ENCODE measurements around the gene C16orf46.

Gene C16orf46

DNA sequence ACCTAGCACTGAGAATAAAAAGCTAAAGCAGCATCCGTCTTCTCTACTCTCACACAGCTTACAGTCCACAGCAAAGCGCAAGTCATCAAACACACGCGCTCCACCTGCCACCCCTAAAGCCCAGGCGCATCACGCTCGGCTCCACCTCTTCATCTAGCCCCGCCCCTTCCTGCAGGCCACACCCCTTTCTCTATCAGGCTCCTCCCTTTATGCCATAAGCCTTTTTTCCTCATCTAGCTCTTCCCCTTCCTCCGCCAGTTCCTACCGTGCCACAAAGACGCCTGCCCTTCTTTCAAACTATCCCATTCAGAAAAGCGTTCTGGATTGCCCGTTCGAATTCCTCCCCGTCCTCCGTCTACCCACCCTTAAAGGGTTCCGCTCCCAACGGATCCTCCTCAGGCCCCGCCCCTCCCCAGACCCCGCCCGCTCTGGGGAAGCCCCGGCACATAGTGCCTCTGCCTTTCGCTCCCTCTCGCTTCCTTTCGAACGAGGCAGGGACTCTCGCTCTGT, 417 bp downstream of the C16orf46 start:
- peak; percentile 37 to 55 for DNase-seq (ENCODE audit: low read depth in 2 of 2)

DNA sequence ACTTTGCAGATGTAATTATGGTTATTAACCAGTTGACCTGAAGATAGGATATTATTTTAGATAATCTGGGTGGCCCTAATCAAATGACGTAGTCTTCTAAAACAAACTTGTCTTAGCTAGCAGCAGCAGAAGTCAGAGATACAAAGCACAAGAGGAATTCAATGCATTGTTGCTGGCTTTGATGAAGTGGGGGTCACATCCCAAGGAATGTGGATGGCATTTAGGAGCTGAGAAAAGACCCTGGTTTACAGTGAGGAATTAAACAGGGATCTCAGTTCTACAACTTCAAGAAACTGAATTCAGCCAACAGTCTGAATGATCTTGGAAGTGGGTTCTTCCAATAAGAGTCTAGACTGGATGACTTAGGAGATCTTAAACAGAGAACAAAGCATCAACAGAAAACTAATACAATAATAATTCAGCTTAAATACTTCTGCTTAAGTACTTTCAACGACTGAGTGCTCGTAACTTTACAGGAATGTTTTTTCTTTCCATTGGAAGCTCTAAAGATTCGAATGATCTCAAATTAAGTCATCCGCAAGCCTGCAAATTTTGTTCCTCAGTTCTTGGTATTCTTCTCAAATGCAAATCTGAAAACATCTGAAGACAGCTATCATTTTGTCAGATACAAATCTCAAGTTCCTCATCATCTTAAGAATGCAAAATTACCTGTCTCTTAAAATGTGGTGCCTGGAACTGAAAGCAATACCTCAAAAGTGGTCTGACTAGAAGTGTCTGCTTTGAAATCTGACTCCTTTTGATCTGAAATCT, 3.3 kb downstream of the C16orf46 start:
- DNase-seq (ENCODE audit: low read depth in 2 of 2) = no peak

DNA sequence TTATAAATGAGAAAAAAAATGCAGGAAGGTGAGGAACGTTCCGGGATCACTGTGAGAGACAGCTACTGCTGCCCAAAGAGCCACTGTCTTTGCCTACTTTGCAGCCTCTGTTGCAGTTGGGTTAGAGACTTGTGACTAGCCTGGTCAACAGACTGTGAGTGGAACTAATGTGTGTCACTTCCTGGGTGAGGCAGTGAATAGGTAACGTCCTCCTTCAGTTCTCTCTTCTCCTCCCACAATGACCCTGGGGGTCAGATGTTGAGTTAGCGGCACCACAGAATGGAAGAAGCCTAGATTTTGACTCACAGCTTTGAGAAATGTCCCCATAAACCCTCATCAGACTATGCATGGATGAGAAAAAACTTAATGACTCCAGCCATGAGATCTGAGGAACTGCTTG, 5.2 kb downstream of the C16orf46 start:
- DNase-seq (ENCODE audit: low read depth in 2 of 2) = no peak

DNA sequence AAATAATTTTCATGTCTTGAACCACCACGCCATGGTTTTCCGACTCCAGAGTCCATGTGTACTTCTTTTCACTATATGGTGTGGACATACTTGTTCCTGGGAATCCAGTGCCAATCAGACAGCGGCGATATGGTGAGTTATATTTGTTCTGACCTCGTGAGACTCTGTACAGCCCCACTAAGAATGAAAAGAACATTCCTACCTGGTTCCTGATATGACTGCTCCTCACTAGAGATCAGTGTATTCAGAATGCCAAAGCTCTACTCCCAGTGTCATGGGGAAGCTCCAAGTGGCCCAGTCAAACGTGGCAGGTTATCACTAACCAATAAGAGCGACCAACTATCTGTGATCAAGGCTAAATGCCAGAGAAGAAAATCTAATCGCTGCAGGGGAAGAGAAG, 6.1 kb downstream of the C16orf46 start:
- DNase-seq (ENCODE audit: low read depth in 2 of 2) = no peak

DNA sequence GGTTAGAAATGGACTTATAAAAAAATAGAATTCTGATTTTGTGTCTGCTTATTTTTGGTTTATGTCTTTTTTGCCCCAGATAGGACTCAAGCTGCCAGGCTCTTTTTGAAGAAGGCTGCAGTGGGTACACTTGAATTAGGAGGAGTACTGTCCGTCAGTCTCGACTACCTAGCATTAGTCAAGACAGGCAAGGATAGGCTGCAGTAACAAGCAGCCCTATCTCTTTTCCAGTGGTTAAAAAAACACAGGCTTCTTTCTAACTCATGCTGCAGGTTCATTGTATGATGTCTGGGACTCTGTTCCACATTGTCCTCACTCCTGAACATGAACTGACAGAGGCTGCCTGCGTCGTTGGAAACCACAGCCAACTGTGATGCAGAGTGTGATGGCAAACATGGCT, 8.0 kb downstream of the C16orf46 start:
- DNase-seq (ENCODE audit: low read depth in 2 of 2) = no peak

DNA sequence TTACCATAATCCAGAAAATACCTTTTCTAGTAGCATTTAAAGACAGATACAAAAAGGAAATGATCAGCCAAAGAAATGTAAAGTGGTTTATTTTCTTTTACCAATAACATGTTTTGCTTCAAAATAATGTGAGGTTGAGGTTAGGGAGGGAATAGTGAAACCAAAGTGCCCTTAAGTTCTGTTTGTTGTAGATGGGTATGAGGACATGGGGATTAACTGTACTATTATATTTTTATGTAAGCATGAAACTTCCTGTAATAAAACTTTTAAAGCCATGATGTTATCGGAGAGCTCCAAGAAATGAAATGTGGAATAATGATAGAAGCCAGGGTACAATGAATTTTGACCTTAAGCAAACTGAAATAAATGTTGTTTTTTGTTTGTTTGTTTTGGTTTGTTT, 9.9 kb downstream of the C16orf46 start:
- DNase-seq (ENCODE audit: low read depth in 2 of 2) = no peak

DNA sequence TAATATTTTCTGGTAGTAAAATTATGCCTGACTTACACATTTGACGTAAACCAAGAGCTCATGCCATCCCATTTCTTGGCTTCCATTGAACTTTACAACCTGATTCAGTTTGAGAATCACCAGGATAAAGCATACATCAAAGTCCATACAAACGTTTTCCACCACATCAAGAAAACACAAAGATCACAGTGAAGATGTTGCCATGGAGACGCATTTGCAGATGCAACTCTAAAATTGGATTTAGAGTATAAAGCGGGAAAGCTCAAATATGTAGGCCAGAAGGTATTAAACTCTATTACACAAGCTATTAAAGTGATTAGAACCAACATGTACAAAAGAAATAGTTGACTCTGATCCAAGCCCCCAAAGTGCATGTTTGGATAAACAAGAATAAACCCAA, 10.4 kb downstream of the C16orf46 start:
- no peak for DNase-seq (ENCODE audit: low read depth in 2 of 2)

DNA sequence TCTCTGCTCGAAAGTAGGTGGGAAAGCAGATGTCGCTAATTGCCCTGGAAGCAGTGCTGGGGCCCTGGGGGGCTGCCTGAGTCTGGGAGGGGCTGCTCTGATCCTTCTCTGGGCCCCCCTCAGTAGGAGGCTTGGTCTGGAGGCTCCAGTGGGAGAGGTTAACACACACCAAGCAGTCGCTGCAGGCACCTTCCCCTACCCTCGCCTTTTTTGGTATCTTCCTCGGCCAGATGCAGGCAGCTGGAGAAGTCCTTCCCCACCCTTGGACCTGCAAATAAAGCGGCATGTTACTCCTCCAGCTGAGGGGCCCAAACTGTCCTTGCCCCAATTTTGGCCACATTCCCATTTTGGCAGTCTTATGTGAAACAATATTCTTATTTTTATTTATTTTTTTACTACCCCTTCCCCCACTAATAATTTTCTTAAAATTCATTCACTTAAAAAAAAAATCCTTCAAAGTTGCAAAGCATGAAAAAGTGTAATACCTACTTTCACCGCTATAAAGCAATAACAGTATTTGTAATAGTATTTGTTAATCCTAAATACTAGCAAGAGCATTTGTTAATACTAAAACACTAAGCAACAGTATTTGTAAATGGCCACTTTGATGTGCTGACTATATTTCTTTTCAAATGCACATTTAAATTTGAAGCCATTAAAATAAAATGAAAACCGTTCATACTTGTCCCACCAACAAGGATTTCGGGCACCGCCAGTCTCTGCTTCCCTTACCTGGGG, 15.0 kb downstream of the C16orf46 start:
- no peak for DNase-seq (ENCODE audit: low read depth in 2 of 2)

DNA sequence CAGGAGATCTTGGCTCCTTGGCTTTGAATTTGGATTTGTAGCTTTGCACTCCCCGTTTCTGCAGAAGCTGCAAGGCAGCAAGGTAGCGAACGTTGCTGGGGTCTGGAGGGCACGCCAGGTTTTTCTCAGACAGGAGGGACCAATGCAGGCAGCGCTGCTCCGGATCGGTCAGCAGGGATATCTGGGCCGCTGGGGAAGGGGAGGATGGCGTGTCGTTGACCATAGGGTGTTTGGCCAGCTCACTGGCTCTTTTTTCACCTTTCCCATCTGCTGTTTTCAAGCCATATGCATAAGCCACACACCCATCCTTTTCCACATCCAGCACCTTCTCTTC, 15.8 kb downstream of the C16orf46 start:
- no peak for DNase-seq (ENCODE audit: low read depth in 2 of 2)

DNA sequence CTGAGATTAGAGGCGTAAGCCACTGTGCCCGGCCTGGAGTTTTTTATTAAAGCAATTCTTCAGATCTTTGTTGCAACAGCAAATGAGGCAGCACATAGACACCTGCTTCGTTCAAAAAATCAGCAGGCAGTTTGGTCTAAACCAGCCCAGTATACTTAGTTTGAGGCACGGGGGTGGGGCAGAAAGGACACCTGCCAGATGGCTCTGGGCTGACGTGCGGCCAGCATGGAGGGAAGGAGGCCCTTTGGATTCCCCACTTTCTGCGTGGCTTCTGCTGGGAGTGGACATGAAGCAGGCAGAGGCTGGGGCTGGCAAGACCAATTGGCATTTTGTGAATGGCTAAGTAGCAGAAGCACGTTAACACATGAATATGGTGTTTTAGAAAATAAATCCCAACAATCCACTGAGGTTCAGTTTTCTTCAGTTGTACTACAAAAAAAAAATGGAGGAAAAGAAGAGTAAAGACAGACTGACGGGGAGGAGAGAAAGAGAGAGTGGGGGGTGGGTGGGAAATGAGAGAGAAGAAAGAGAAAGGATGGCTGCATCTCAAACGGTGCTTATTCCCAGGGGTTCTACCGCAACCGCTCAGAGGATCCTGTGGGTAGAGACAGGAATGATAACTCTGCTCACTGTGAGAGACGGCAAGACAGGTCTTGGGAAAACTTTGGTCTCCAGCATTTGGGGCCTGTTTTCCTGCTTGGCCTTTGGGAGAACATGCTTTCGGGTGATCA, 16.3 kb downstream of the C16orf46 start:
- DNase-seq (ENCODE audit: low read depth in 2 of 2) = no peak

DNA sequence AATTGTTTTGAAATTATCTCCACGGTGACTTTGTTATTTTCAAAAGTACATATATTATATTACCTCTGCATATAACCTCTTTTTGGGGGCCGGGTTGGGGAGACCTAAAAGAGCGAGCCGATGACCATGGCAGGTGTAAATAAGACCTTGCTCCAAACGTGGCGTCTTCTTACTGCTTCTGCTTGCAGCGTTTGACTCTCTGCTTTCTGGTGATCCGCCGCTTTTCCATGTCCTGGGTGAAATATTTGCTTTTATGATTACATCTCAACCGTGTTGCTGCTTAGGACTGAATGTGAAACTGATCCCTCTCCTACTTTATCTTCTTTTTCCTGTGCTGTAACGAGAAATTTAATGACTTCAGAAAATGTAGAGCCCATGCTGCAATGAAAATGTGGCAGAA, 23.3 kb downstream of the C16orf46 start:
- no peak for DNase-seq (ENCODE audit: low read depth in 2 of 2)

DNA sequence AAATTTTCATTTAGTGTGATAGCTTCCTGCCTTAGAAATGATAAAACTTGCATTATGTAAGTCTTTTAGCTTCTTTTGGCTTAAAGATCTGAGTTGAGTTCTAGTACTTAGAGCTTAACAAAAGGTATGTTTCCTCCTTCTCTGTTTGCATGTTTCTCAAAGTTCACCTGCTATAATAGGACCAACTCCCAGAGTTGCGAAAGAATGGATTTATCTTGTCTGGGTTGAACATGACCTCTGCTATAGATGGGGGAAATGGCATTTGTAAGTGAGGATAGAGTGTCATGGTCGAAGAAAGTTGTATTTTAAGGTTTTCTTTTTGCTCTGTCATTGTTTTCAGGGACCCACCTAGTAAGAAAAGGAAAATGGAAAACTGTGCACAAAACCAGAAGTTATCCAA, 34.2 kb downstream of the C16orf46 start:
- no peak for DNase-seq (ENCODE audit: low read depth in 2 of 2)

DNA sequence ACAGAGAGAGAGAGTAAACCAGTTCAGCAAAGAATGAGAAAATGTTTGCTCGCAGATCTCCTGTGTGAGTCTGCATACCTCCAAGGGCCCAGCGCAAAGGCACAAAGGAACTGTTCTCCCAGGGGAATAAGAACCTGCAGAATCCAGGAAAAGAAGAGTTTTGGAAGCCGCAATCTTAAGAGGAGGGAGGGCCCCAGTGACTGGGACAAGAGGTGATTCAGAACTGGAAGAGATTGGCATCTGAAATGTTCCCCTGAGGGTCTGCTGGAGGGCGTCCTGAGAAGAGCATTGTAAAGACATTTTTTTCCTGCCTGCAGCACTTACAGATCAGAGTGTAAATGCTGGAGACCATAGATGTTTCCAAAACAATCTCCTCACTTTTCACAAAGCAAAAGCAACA, 35.3 kb downstream of the C16orf46 start:
- DNase-seq (ENCODE audit: low read depth in 2 of 2) = no peak

DNA sequence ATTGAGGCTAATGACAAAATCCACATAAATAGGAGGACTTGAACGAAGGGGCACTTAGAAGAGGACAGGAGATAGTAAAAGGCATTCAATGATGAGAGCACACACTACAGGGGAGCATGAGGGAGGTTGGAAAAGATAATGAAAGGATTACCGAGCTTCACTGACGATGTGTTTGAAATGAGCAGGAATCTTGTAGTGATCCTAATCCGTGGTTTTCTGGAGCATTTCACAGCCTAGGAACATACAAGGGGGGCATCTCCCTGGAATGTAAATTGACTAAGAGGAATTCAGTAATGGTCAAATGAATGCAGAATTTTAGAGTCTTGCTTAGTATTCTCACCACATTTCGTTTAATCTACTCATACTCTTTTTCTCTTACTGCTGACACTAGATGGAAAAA, 36.2 kb downstream of the C16orf46 start:
- peak; percentile 23 to 29 for DNase-seq (ENCODE audit: low read depth in 2 of 2)

DNA sequence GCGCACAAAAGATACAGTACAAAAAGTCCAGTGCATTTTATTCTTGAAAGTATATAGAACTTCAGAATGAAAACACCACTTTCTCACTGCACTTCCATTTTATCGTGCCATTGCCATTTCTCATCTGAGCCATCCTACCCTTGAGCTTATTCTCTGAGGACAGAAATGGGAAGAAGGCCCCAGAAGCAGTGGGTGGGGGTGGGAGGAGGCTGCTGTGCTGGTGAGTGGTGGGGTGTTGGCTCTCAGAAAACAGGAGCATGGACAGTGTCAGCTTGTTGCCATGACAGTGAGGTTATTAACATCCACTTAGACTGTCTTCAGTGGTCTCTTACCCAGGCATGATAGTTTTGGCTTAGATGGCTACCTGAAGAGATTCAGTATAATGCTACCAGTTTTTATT, 36.9 kb downstream of the C16orf46 start:
- no peak for DNase-seq (ENCODE audit: low read depth in 2 of 2)

DNA sequence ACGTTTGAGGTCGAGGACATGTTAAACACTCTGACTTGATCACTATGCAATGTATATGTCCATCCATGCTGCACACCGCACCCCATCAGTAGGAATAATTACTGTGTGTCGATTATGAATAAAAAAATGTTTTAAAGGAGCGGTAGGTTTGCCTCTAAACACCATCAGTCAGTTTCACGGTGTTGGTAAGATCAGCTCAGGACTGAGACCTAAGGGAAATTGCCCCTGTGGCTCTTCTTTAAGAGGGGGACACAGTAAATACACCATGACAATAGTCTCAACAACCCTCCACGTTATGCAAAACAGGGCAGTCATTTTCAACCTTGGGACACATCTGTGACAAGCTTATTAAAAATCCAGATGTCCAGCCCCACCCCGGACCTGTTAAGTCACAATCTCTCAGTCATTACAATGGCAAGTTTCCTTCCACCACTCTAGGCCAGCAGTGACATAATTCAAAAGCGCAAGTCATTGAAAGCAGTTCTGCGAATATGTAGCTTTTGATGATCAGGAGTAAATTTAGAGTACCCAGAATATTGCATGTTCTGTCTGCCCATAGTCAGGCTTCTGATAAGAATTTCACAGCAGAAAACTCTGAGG, 40.2 kb downstream of the C16orf46 start:
- DNase-seq (ENCODE audit: low read depth in 2 of 2) = no peak

DNA sequence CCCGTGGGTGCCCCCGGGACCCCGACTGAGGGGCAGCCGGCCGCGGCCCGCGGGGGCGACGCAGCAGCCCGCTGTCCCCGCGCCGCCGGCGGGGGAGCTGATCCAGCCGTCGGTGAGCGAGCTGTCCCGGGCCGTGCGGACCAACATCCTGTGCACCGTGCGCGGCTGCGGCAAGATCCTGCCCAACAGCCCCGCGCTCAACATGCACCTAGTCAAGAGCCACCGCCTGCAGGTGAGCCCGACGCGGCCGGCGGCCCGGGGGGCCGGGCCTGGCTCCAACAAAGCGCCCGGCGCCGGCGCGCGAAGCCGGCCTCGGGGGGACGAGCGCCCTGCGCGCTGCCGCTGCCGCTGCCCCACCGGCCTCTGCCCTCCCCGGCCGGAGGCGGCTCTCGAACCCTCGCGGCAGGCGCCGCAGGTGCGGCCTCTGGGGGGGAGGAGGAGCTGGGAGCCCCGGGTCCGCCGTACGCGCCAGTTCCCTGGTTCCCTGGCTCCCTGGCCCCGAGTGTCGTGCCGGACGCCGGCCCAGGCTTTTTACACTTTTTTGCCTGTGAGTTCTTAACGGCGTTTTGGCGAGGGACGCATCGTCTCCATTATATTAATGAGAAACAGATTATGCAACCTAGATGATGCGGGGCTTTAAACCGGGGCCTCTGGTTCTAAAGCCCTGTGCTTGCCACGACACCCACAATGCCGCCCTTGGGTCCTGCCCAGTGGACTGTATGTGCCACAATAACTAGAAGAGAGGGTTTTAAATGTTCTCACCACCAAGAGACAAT, 40.9 kb downstream of the C16orf46 start:
- no peak for DNase-seq (ENCODE audit: low read depth in 2 of 2)

DNA sequence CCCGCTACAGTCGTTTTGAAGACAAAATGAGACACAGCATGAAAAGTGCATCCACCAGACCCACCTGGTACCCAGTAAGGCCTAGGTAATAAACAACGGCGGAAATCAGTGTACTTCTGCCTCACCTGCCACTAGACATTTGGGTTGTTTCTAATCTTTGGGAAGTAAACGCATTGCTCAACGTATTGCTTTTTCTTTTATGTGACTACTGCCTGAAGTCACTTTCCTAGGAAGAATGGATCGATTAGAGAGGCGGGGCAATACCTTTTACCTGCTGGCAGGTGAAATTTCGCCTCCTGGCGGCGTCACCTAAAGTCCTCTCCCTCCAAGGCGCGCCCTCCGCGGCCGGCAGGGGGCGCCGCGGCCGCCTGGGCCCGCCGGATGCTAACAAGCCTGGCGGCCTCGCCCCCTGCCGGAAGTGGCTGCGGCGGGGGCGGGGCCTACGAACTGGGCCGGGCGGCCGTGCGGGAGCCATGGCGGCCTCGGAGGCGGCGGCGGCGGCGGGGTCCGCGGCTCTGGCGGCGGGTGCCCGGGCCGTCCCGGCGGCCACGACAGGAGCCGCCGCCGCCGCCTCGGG, 41.6 kb downstream of the C16orf46 start, which contains the start of gene ATMIN:
TSS of gene ATMIN (plus strand) at position 445 of the 577 bp plus-strand sequence. CDS start at position 474, 29 bp downstream.
- DNase-seq (ENCODE audit: low read depth in 2 of 2) = peak; percentile 63

DNA sequence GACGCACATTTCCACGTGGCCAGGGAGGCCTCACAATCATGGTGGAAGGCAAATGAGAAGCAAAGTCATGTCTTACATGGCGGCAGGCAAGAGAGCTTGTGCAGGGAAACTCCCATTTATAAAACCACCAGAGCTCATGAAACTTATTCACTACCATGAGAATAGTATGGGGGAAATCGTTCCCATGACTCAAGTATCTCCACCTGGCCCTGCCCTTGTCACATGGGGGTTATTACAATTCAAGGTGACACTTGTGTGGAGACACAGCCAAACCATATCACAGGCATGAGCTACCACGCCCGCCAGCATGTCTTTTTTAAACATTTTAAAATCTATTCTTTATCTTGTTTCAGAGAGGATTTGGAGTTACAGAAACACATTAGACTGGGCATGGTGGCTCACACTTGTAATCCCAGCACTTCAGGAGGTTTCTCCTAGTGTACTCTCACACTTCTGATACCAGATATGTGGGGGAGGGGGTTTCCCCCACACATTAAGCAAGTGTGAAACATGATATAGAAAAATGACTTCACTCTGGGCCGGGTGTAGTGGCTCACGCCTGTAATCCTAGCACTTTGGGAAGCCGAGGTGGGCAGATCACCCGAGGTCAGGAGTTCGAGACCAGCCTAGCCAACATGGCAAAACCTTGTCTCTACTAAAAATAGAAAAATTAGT, 47.0 kb downstream of the C16orf46 start:
- no peak for DNase-seq (ENCODE audit: low read depth in 2 of 2)

DNA sequence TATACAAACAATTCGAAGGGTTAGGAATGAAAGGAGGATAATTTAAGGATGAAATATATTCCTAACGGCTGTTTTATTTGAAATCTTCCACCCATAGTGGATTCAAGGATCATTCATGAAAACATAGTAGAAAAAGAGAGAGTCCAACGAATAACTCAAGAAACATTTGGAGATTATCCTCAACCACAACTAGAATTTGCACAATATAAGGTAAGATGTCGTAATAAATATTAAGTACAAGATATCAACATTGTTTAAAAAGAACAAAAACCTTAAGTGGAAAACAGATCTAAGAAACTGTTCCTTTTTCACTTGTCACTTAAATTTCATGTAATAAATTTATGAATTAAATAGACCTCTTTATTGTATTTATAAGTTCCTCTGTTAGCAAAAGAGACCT, 50.6 kb downstream of the C16orf46 start:
- no peak for DNase-seq (ENCODE audit: low read depth in 2 of 2)
